Neural progenitor cell (in vitro differentiated cells): ENCODE data around the gene HSPA1B.

ENCODE experiments used
- CTCF ChIP-seq: fragments of 200-600 bp; sonication (generic); IDR thresholded peaks from 2 replicates; pipeline ENCODE4 v1.5.1; 2017; ENCODE audit warnings: antibody characterized with exemption, mild to moderate bottlenecking
- EZH2 ChIP-seq: fragments of 200-600 bp; sonication (generic); IDR thresholded peaks from 2 replicates; pipeline ENCODE4 v1.6.1; 2017; ENCODE audit warnings: antibody characterized with exemption, mild to moderate bottlenecking, moderate library complexity

DNA sequence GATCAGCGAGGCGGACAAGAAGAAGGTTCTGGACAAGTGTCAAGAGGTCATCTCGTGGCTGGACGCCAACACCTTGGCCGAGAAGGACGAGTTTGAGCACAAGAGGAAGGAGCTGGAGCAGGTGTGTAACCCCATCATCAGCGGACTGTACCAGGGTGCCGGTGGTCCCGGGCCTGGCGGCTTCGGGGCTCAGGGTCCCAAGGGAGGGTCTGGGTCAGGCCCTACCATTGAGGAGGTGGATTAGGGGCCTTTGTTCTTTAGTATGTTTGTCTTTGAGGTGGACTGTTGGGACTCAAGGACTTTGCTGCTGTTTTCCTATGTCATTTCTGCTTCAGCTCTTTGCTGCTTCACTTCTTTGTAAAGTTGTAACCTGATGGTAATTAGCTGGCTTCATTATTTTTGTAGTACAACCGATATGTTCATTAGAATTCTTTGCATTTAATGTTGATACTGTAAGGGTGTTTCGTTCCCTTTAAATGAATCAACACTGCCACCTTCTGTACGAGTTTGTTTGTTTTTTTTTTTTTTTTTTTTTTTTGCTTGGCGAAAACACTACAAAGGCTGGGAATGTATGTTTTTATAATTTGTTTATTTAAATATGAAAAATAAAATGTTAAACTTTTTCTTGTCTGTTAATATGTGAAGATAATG, 2.2 kb downstream of the HSPA1B start:
- TF ChIP-seq EZH2 (no peak), CTCF (peak; percentile 69)
